ENCODE results near the gene HSPA12A. TPM values are rescaled to one million over a fixed set of nuclear protein-coding genes. Genes with fewer than 3 reads are reported as not detected.

HSPA12A gene
- total RNA-seq, 1 donor from 2014 or later: 22.5 TPM

DNA sequence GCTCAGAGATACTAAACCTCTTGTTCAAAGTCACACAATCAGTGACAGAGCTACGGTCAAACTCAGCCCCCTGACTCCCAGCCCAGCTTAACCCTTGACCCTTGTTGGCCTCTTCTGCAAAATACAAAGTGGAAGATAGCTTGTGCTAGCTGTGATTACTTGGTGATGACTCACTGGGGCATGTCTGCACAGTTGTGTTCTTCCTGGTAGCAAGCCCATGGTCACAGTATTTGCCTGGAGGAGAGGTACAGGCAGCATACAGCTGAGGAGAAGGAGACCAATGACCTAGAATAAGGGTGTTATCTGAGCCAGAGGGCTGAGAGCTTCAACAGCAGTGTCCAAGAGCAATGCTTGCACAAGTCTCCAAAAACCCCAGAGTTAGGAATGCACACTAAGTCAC, 5.7 kb upstream of the HSPA12A start:
- intact Hi-C loops (cut with micrococcal nuclease): no loop called here
- no peak for DNase-seq
- ATAC-seq: no peak

DNA sequence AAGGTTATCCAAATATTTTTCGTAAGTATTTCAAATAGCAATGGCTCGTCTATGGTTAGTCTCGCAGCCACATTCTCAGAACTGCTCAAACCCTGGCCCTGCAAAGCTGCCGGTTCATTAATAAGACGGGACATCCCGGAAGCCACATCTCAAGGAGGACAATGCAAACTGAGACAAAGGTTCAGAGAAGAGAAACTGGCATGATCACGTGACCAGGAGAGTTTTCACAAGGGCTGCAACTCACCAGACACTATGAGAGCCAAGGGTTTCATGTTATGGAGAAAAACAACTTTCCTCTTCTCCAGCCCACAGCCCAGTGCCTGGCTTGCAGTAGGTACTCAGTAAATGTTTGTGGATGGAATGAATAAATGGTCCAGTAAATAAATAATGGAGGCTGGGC, 5.0 kb upstream of the HSPA12A start:
- intact Hi-C loops (cut with micrococcal nuclease): no loop called here
- no peak for DNase-seq
- no peak for ATAC-seq

DNA sequence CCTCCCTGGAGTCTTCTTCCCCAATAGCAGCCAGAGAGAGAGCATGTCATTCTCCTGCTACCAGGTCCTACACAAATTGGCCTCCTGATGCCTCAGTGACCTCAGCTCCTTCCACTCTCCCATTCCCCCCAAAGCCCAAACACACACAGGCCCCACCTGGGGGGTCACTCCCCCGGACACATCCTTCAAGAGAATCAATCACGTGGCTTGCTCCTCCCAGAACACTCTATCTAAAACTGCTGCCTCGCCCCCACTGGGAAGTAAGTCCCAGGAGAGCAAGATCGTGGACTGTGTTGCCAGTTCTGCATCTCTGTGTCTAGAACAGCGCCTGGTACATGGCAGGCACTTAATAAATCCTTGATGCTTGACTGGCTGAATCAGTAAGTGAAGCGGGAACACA, 2.5 kb upstream of the HSPA12A start:
- intact Hi-C loops (cut with micrococcal nuclease): no loop called here
- DNase-seq (no peak), ATAC-seq (no peak)

DNA sequence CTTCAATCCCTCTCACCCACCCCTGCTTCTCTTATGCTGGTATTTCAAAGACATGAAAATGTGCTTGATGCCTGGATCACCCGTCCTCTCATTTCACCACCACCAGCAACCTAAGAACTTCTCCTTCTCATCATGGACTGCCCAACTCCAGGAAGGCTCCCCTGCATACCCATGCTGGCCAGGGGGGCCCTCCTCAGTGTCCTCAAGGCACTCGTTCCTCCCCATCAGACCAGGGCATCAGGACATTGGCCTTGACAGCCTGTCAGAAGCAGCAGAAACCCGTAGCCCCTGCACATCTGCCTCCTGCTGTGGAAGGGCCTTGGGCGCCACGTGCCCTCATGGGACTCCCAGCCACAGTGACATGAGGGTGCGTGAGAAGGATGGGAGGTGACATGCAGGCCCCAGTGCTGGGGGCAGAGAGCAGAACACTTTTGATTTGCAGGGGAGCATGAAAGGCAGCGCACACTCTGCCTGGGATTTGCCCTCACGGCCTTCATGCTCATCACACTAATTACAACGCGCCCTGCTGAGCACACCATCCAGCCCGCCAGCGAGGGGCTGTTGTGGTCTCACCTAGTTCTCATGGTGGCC, 1.9 kb upstream of the HSPA12A start:
- intact Hi-C loops (cut with micrococcal nuclease): no loop called here
- ATAC-seq: no peak
- DNase-seq: no peak

DNA sequence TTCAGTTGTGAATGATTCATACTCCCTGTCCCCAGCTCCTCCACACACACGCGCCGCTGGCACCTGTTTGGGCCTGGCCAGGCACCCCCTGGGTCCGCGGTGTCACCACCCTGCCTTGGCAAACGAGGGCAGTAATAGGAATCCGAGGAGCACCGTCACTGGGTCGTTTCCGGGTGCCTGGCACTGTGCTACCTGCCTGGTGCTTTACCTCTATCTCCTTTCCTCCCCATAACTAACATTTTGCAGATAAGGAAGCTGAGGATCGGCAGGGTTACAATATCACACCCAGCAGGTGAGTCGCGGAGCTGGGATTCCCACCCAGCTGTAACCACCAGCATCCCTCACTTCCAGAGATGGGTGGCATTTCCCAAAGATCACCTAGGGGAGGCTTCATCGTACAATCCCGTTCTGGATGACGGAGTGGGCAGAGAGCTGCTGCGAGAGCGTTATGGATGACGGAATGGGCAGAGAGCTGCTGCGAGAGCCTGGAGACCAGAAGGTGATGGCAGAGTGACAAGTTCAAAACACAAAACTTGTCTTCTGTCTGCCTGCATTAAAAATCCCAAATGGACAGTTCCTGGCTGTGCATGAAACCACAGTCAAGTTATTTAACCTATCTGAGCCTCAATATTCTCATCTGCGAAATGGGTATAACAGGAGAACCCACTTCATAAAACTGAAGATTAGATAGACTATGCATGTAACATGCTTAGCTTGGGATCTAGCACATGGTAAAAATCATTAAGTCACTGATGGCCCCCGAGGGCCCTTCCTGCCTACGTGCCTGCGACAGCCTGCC, 1.1 kb upstream of the HSPA12A start:
- intact Hi-C loops (cut with micrococcal nuclease): no loop called here
- ATAC-seq (no peak), DNase-seq (no peak)

DNA sequence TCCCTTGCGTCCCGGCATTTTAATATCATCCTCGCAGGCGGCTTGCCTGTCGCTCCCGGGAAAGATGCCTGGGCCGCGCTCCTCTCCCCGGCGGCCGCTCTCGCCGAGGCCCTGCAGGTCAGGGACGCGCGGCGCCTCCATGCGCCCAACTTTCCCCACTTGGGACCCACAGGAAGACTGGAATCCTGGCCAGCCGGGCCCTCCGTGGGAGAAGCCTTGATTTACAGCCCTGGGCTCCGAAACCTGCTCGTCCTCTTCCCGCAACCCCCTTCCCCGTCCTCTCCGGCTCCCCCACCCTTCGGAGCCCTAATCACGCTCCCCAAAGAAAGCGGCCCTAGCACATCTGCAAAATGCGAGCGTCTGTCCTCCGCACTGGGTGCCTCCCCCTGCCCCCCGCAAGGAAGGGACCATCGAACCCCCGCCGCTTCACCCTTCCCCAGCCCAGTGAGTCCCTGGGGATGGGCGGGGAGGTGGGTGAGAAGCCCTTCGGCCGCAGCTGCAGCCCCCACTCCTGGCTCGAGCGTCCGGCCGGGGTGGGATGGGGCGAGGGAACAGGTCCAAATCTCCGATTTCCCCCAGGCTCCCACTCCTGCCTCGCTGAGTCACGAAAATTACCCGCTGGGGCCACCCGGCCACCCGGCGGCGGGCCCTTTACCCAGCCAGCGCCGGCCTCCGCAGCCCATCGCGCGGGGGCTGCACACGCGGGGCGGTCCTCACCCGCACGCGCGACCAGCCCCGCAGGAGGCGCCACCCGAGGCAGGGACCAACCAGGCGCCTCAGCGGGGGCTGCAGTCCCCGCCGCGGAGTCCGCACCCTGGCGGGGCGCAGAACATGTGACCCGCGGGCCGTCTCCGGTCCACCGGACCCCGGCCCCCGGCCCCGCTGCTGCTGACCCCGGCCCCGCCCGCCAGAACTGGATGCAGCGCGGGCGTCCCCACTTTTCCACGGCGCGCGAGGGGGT, 695 bp downstream of the HSPA12A start:
- DNase-seq: peak; percentile 63
- peak; percentile 34 for ATAC-seq
- intact Hi-C loops (cut with micrococcal nuclease): no loop called here

DNA sequence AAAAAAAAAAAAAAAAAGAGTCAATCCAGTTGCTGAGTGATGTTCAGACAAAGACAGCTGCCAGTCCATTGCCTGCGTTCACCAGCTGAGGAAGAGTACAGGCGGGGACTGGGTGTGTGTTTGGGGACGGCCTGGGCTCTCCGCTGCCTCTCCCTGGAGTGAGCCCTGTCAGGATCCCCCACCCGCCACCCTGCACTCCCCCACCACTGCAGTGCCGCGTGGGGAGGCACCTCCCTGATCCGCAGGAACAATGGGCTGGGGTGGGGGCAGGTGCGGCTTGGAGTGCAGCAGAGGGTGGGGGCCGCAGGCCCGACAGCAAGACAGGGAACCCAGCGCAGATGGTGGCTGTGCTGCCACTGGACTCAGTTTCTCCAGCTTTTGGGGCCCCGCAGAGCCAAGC, 1.4 kb downstream of the HSPA12A start:
- DNase-seq: peak; percentile 46
- intact Hi-C loops (cut with micrococcal nuclease): no loop called here
- ATAC-seq: no peak

DNA sequence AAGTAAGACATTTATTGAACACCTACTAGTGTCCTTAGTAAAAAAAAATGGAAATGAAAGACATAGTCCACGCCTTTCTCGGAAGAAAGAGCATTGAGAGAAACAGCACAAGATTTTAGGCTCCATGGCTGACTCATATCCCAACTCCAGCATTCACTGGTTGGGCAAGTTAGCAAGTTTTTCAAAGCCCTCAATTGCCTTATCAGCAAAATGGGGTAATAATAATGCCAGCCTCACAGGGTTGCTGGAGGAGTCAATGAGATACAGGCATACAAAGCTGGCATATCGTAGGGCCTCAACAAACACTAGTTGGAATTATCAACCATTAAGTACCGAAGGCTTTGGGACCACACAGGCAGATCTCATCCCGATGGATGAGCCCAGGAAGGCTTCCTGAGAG, 4.0 kb downstream of the HSPA12A start:
- intact Hi-C loops (cut with micrococcal nuclease): no loop called here
- no peak for ATAC-seq
- no peak for DNase-seq

DNA sequence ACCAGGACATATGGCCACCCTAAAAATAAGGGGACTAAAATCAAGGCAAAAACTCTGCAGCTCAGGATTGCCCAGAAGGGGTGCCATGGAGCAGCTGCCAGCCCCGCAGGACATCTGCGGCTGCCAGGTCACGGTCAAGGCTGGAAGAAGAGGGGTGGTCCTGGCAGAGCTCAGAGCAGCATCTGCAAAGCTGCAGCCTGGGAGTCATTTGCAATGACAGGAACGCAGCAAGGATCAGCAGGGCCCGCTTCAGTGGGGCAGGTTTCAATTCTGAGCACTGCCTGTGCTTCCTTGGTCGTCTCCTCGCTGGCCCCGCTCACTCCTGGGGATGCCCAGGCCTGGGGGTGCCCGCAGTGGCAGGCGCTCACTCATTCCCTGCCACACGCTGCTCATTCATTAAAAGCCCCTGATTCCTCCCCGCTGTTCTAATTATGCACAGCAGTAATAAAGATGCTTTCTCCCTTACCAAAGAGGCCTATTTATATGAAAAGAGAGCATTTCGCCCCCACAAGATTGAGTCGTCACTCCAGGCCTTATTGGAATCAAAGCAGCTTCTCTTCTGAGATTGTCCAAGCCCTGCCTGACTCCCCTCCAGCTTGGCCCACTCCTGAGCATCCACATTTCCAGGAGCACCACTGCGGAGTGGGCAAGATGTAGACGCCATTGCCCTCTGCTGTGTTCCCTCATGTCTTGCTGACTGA, 4.6 kb downstream of the HSPA12A start:
- intact Hi-C loops (cut with micrococcal nuclease): no loop called here
- ATAC-seq: no peak
- no peak for DNase-seq

DNA sequence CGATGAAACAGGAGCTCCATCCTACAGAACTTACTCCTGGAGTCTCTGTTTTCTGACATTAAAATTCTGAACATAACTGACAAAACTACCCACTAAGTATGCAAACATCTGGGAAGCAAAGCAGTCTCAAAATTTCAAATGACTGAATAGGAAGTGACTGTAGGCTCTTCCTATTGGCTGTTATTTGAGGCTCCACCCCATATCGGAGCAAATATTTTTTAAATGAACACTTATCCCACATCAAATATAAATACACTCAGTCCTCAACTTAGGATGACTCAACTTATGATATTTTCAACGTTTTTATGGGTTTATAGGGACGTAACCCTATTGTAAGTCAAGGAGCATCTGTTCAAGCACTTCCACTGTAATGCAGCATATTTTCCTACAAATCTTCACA, 8.8 kb downstream of the HSPA12A start:
- intact Hi-C loops (cut with micrococcal nuclease): no loop called here
- ATAC-seq: no peak

DNA sequence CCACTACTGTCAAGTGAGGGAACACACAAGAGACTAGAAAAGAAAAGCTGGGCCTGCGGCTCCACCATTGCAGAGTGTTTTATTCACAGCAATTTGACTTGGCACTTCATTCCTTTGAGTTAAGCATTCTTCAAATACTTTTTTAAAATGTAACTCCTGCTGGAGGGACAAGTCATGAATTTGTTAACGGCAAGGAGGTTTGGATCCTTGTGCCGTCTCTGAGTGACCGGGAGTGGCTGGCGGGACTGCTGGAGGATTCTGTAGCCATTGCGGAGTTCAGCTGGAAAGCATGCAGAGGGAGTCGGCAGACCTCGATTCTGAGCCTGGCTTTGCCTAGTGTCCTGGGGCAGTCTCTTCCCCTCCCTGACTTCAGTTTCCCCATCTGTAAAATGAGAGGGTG, 9.8 kb downstream of the HSPA12A start:
- intact Hi-C loops (cut with micrococcal nuclease): no loop called here
- ATAC-seq (no peak), DNase-seq (no peak)

More for the DNA sequence above, 8.8 kb downstream of the HSPA12A start:
- no peak for DNase-seq

DNA sequence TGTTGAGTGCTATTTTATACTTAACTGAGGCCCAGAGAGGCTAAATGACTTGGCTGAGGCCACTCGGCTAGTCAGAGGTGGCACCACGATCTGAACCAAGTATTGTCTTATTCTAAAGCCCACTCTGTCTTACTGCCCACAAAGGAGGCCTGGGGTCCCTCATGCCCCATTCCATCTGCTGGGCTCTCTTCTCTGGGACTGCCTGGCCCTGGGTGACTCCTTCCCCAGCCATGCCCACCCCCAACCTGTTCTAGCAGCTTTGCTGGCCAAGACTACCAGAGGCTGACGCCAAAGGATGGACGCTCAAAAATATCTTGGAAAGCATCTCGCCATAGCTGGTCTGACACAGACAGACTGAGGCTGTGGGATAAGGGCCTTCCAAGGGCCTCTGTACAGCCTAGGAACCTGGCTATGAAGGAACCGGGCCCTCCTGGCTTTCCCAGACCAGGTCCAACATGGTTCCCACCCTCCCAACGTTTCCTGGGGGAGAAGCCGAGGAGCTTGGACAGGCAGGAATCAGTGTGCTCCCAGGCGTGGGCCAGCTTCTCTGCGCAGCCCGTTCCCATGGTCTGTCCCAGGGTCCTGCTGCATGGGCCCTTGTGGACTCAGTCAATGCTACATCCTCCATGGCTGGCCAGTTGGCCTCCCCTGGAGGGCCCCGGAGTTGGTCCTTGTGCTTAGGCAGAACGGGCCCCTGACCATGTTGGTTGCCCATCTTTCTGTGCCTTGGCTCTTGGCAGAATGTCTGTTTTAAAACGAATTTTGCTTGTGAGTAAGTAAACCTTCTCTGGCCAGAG, 11.7 kb downstream of the HSPA12A start:
- ATAC-seq (no peak), DNase-seq (no peak)
- intact Hi-C loops (cut with micrococcal nuclease): no loop called here

DNA sequence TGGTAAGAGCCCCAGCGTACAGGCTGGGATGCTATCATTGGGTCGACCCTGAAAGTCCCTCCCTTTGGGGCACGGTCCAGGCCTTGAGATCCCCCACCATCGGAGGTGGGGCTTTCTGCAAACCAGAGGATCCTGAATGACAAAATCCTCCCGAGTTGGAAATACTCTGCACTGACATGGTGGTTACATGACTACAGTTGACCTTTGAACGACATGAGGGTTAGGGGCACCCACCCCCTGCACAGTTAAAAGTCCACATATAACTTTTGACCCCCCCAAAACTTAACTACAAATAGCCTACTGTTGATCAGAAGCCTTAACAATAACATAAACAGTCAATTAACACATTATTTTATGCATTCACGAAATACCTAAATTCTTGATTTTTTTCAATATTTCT, 13.1 kb downstream of the HSPA12A start:
- ATAC-seq: no peak
- DNase-seq: no peak
- intact Hi-C loops (cut with micrococcal nuclease): no loop called here

DNA sequence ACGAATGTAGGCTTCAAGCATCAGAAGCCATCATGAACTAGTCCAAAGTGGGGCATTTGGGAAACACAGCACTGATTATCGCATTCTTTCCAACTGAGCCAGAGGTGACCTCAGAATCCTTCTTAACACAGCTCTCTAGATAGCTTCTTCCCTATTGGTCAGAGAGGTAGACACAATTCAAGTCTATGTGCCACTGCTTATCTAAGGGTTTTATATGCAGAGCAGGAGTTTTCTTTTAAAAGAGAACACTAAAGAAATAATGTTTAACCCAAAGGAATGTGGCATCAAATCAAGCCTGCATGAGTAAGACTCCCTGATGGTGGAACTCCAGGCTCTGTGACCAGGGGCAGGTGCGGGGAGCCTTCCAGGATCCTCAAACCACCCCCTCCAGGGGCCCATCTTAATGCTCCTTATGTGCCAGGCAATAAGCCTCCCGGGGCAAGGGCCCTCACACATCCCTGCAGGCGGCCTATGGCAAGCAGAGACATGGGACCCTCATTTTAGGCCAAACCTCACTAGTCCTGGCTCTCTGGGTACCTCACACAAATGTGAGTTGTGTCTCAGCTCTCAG, 13.8 kb downstream of the HSPA12A start:
- ATAC-seq (no peak), DNase-seq (no peak)
- intact Hi-C loops (cut with micrococcal nuclease): no loop called here

DNA sequence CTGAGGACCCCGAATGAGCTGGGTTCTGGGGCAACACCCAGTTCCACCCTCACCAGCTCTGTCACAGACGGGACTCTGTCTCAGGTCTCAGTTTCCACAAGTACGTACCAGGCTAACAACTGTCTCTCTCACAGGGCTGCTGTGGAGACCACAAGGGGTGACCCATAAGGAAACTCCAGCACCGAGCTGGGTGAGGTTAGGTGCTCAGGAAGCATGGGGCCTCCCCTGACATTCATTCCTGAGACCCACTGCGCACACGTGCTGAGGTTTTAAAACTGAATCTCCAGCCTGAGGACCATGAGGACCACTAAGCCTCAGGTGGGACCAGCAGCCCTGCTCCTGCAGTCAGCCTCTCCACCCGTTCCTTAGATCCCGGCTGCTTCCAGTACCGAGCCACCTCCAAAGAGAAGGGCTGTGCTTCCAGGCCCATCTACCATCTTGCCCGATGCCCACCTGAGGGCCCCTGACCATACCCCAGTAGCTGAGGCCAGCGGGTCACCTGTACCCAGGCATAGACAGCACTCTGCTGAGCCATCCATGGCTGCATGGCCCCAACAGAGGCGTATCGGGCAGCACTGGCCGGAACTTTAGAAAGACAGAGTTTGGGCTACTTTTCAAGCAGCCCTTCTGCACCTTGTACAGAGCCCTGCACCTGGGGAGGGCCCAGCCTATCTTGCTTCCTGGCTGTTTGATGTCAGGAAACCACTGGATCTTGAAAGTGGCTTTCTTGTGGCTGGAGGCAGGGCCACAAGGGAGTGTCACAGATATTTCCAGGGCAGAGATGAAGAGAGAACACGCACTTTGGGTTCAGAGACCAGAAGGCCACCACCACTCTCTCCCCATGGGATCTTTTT, 18.7 kb downstream of the HSPA12A start:
- ATAC-seq: no peak
- intact Hi-C loops (cut with micrococcal nuclease): no loop called here

DNA sequence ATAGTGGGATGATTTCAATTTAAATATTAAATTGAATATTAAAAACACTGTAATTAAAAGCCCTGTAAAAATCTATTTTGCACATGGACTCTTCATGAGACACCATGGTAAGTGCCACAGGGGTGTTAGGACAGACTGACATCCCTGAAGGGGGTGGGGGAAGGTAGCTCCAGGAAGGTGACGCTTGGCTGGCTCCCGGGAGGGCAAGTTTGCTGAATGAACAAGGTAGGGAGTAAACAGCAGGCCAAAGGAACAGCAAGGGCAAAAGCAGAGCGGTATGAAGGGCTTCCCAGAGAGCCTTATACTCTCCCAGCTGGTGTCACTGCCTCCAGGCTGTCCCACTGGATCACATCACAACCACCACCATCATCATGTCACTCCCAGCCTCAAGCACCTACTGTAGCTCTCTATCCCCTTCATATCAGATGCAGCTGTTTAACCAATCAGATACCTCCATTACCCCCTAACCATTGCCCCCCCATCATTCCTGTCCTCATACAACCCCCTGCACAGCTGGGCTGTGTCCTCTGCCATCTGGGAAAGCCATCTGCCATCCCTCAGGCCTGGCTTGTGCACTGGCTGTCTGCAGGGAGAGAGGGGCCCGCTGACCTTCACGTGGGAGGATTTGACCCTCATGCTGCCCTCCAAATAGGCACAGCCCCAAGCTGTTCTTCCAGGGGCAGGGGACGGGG, 19.5 kb downstream of the HSPA12A start:
- intact Hi-C loops (cut with micrococcal nuclease): no loop called here
- DNase-seq (no peak), ATAC-seq (no peak)

More for the DNA sequence above, 18.7 kb downstream of the HSPA12A start:
- no peak for DNase-seq

Data from left ventricle myocardium superior (tissue), 1 donor.